SK-N-SH (cell line): ENCODE measurements around the gene OIP5.

Experiments
- CTCF ChIP-seq: fragments of 200-600 bp; sonication (generic); IDR thresholded peaks from 2 replicates; pipeline ENCODE4 v1.6.1; 2017; ENCODE audit warnings: antibody characterized with exemption, mild to moderate bottlenecking, moderate library complexity
- EP300 ChIP-seq, 2 experiments: IDR thresholded peaks; 2 replicates each; pipeline versions ENCODE4 v1.4.0 to v1.6.1; 2012; ENCODE audit warnings: borderline replicate concordance in 1 of 2, low read depth in 1 of 2, low read length in 1 of 2
- FOXJ3 ChIP-seq: sonication (generic); formaldehyde crosslinking; IDR thresholded peaks from 2 replicates; pipeline ENCODE4 v1.5.1; 2020; ENCODE audit warnings: mild to moderate bottlenecking, missing genetic modification reagents
- GATA2 ChIP-seq: sonication (generic); formaldehyde crosslinking; IDR thresholded peaks from 2 replicates; pipeline ENCODE4 v1.5.0; 2020; ENCODE audit warnings: mild to moderate bottlenecking, missing genetic modification reagents
- JUND ChIP-seq: IDR thresholded peaks from 2 replicates; pipeline ENCODE4 v1.4.0; 2012
- MXI1 ChIP-seq: IDR thresholded peaks from 2 replicates; pipeline ENCODE4 v1.6.1; 2012; ENCODE audit warnings: mild to moderate bottlenecking, low read depth, low read length, improper control_type of control experiment
- NFIC ChIP-seq: IDR thresholded peaks from 2 replicates; pipeline ENCODE4 v1.4.0; 2012; ENCODE audit warnings: borderline replicate concordance
- NRF1 ChIP-seq: IDR thresholded peaks from 2 replicates; pipeline ENCODE4 v1.6.1; 2012; ENCODE audit warnings: low read depth, mild to moderate bottlenecking, low read length
- POLR2AphosphoS5 ChIP-seq: IDR thresholded peaks from 2 replicates; pipeline ENCODE4 v1.6.1; 2012; ENCODE audit warnings: low read depth, low read length
- RCOR1 ChIP-seq: fragments of 150-350 bp; IDR thresholded peaks from 2 replicates; pipeline ENCODE4 v1.6.1; 2017; ENCODE audit warnings: antibody characterized with exemption, low read length
- SIN3A ChIP-seq: IDR thresholded peaks from 2 replicates; pipeline ENCODE4 v1.6.1; 2012; ENCODE audit warnings: low read depth, mild to moderate bottlenecking, low read length, moderate library complexity, borderline replicate concordance
- TCF12 ChIP-seq: IDR thresholded peaks from 2 replicates; pipeline ENCODE4 v1.4.0; 2012

GRCh38 chr15:41334293-41335120 lies 2.1 kb upstream of the OIP5 start:
- TF ChIP-seq CTCF (no peak), EP300 (IDR thresholded peaks at IDR 0.05; ENCODE audit: borderline replicate concordance in 1 of 2, low read depth in 1 of 2, low read length in 1 of 2) (no peak), GATA2 (CRISPR knock-in tag) (no peak), POLR2AphosphoS5 (no peak), NRF1 (no peak), TCF12 (no peak), FOXJ3 (CRISPR knock-in tag) (no peak), SIN3A (no peak), JUND (no peak), MXI1 (no peak), NFIC (no peak), RCOR1 (no peak)
